HG03095 (cell line): ENCODE results near the gene RGS6.

Experiments used
- ATAC-seq: cut with Tn5 transposase; IDR thresholded peaks from one replicate; pipeline ENCODE4 v1.9.1; 2021; ENCODE audit warnings: moderate library complexity; ENCODE audit not compliant: unreplicated experiment

Gene RGS6

DNA sequence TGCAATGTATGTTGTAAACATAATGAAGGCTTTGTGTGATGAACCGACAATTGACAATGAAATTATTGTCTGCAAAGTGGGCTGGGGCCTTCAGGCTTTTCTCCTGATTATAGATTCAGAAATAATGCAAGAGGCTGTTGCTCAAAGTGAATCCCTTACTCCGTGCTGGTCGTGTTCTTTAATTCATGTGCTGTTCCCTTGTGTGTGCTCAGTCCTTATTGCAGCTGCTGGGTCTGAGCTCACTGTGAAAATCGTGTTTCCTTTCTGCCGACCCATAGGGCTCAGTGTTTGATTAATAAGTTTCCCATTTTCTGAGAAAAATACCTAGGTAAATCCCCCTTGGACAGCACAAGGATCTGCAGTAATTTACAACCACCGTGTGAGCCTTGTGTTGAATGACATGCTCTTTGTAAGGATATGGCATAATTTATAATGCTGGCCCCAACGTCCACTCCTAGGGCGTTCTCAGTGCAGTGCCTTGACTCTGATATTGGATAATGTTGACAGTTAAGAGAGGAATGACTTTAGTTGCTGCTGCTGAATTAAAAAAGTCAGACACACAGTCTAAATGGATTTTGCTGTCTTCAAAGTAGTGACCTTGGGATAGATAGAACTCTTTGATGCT is 81.6 kb downstream of the RGS6 start:
- no peak for ATAC-seq

GRCh38 chr14:72014486-72014885 is 82.3 kb downstream of the RGS6 start:
- no peak for ATAC-seq

DNA sequence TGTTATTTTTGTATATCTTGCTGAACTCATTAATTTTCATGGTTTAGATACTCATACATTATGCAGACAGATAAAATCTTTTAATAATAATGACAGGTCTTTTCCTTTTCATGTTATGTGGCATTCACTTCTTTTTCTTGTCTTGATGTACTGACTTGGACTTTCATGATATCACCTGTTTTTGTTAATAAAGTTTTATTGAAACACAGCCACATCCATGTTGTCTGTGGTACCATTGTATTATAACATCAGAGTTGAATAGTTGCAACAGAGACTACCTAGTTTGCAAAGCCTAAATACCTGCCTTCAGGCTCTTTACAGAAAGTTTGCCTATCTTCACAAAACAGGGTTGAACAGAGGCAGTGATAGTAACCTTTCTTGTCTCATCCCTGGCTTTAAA is 85.1 kb downstream of the RGS6 start:
- no peak for ATAC-seq

- no peak for ATAC-seq
These were observed 91.2 kb downstream of the RGS6 start for GRCh38 chr14:72023128-72024042.

DNA sequence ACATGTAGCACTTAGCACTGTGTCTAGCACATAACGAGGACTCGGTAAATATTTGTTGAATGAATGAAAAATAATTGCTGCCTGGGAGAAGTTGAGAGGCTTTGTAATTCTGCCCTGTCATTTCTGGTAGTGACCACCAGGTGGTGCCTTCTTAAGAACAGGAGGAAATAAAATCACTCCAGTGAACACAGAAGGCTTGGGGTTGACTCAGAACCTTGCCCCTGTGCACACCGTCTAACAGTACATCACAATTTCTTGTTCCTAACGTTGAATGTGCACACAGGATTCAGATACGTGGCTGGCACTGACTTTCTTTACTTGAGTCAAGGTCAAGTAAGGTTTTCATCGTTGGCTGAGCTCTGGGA is 91.8 kb downstream of the RGS6 start:
- ATAC-seq: no peak

DNA sequence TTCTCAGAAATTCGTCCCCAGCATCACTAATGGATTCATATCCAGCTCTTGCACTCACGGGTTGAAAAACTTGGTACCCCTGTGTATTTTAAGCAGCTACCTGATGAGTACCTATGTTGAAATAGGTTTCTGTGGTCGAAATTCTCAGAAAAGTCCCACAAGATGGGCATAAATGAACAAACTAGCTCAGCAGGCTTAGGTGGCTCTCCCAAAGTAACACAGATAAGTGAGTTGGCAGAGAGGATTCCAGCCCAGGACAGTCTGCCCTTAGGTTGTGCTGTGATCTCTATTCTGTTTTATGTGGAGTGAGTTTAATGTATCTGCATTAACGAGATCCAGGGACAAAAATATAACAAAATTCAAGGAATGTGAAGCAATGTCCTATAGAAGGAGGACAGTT is 92.3 kb downstream of the RGS6 start:
- ATAC-seq: no peak

GRCh38 chr14:72026536-72026935 is 94.3 kb downstream of the RGS6 start:
- ATAC-seq: no peak

GRCh38 chr14:72027061-72027460 is 94.8 kb downstream of the RGS6 start:
- no peak for ATAC-seq

DNA sequence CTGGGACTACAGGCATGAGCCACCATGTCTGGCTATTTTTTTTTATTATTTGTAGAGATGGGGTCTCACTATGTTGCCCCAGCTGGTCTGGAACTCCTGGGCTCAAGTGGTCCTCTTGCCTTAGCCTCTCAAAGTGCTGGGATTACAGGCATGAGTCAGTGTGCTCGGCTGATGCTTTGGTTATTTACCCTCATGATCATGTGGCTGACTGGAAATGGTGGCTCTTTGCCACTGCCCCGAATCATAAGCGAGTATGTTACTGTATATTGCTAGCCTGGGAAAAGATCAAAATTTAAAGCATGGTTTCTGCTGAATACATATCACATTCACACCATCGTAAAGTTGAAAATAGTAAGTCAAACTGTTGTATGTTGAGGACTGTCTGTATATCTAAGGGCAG is 101.1 kb downstream of the RGS6 start:
- no peak for ATAC-seq

GRCh38 chr14:72040528-72040927 is 108.3 kb downstream of the RGS6 start:
- ATAC-seq: no peak

DNA sequence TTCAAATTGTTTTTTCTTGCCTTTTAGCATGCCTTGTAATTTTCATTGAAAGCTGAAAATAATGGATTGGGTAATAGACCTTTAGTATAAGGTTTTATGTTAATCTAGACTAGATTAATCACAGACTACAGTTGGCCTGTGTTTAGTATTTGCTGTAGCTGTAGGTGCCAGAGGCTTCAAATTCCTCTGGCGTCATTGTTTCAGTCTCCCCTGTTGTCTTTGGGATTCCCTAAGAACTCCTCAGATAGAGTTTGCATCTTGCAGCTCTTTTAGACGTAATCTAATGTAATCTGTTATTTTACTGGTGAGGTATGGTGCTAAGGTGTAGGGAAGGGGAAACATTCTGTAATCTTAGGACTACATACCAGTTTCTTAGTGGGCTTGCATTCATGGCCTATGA is 113.0 kb downstream of the RGS6 start:
- no peak for ATAC-seq

- no peak for ATAC-seq
These were observed 113.7 kb downstream of the RGS6 start for GRCh38 chr14:72045885-72046284.

- ATAC-seq: no peak
These were observed 117.2 kb downstream of the RGS6 start for GRCh38 chr14:72049462-72049861.

- ATAC-seq: no peak
These were observed 120.1 kb downstream of the RGS6 start for GRCh38 chr14:72052356-72052755.

DNA sequence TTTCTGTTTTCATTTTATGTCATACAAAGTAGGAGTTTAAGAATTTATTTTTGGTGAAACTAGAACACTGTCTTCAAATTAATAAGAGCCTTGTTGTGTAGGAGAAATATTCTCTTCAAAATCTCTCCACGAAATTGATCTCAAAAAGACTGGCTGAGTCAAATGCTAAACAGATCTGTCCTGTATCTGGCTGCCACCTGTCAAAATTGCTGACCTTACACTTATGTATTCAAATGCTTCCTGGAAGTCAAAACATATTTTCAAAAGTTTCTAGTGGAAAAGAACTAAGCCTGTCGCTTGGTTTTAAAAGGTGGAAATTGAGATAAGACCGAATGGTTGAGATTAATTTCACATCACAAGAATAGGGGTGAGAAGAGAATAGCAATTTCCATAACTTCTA is 121.4 kb downstream of the RGS6 start:
- no peak for ATAC-seq

GRCh38 chr14:72054911-72055310 is 122.7 kb downstream of the RGS6 start:
- no peak for ATAC-seq

GRCh38 chr14:72057701-72058285 is 125.6 kb downstream of the RGS6 start:
- no peak for ATAC-seq

DNA sequence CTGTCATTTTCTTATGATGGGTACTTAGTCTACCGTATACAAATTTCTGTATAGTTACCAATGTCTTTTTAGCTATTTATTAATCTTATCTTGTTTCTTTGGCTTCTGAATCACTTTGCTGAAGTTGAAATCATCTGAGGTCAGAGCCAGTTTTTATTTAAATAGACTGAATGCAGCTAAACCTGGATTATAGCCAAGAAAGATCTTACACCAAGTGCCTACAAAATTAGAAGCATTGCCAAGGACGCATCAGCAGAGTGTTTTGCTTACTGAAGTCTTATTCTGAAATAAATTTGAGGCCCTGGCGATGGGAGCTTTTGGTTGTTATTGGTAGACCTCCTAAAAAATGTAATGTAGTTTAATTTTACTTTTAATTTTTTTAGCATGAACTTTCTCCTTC is 128.2 kb downstream of the RGS6 start:
- ATAC-seq: no peak

- no peak for ATAC-seq
These were observed 128.7 kb downstream of the RGS6 start for GRCh38 chr14:72060917-72061316.

GRCh38 chr14:72061718-72062117 is 129.5 kb downstream of the RGS6 start:
- ATAC-seq: no peak

- ATAC-seq: no peak
These were observed 131.6 kb downstream of the RGS6 start for GRCh38 chr14:72063761-72064282.

- ATAC-seq: no peak
These were observed 132.3 kb downstream of the RGS6 start for GRCh38 chr14:72064501-72064900.
